NCI-H146 (cell line): ENCODE results near the gene UQCRHL.
A peak's percentile ranks its signal among the peaks of the same experiment; 100 is the strongest.

Experiments used
- DNase-seq: peaks from one replicate; lab custom pipeline; 2025; lab: John Stamatoyannopoulos, UW

Gene UQCRHL

DNA sequence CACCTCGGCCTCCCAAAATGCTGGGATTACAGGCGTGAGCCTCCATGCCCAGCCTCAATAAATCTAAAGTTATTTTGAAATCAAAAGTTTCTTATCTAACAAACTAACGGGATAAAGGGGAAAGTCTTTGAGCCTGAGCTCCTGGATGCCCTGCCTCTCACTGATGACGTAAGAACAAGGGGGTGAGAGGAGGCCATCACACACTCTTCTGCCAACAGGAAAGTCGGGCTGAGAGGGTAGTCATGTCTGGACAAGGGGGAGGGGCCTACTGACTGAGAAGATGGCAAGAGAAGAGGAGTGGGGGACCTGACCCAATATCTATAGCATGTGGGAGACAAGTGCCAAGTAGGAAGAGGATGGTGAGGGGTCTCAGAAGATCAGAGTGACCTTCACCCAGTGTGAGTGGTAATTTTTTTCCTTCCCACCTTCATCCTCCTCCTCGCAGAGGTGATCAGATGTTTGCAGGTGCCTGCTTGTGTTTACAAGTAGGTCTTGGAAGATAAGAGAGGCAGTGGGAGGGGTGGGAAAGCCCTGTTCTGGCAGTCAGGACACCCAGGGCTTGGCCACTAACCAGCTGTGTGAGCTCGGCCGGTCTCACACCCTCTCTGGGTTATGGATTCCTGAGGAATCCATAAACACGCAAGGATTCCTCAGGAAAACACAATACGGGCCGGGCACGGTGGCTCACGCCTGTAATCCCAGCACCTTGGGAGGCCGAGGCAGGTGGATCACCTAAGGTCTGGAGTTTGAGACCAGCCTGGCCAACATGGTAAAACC is 9.6 kb downstream of the UQCRHL start:
- DNase-seq: no peak

DNA sequence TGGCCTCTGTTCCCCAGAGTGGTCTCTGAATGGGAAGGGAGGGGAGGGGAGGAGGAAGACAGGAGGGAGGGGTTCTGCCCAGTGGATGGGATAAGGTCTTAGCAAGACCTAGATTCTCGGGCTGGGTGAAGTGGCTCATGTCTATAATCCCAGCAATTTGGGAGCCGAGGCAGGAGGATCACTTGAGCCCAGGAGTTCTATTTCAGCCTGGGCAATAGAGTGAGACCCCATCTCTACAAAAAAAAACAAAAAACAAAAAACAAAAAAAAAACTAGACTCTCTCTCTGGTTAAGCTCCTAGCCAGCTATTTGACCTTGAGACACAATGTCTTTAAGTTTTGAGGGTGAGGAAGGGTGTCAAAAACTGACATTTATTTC is 11.4 kb downstream of the UQCRHL start:
- no peak for DNase-seq

DNA sequence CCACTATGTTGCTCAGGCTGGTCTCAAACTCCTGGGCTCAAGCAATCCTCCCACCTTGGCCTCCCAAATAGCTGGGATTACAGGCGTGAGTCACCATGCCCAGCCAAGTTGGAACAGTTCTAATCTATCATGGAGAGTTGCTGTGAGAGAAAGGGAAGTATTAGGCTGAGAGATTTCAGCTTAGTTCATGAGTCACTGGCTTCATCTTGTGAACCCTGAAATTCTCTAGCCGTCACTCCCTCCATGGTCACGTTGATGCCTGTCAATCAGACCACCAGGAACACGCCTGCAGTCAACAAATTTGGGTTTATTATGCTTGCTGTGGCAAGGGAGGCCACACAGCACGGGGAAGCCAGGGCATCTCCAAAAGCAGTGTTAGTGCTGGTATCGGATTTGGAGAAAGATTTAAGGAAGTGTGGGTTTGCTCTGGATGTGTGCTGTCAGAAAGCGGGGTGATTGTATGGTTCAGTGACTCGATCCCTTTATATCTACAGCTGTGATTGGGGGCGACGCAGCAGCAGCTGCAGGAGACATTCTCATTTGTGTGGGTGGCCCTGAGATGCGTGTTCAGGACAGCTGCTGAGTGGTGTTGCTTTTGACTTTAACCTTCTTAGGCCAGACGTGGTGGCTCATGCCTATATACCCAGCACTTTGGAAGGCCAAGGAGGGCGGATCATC is 18.7 kb downstream of the UQCRHL start:
- no peak for DNase-seq

GRCh38 chr1:15786581-15786980 is 20.9 kb downstream of the UQCRHL start:
- no peak for DNase-seq

DNA sequence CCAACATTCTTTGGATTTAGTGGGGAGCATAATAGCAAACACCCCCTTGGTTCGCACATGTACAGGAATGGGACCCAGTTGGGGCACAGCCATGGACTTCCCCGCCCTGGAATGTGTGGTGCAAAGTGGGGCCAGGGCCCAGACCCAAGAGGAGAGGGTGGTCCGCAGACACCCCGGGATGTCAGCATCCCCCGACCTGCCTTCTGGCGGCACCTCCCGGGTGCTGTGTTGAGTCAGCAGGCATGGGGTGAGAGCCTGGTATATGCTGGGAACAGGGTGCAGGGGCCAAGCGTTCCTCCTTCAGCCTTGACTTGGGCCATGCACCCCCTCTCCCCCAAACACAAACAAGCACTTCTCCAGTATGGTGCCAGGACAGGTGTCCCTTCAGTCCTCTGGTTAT is 21.8 kb downstream of the UQCRHL start:
- DNase-seq: no peak

- DNase-seq: no peak
These were observed 29.3 kb downstream of the UQCRHL start for GRCh38 chr1:15777909-15778707.

DNA sequence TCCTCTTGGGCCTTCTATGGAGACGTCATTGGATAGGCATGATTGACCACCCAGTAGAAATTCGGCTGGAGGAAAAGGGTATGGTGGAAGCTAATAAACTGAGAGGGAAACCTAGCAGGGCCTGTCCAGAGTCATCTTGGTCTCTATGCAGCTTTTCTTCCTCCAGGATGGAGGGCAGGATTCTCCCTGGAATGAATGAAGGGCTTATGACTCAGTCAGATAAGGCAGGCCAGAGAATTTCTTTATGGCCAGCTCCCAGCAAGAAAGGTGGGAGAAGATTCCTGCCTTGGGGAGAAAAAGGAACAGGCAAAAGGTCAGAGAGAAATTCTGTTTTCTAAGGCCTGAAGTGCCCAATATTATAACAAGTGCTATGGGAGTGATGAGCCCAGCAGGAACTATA is 31.7 kb downstream of the UQCRHL start:
- no peak for DNase-seq

- no peak for DNase-seq
These were observed 35.5 kb downstream of the UQCRHL start for GRCh38 chr1:15771836-15772515.

DNA sequence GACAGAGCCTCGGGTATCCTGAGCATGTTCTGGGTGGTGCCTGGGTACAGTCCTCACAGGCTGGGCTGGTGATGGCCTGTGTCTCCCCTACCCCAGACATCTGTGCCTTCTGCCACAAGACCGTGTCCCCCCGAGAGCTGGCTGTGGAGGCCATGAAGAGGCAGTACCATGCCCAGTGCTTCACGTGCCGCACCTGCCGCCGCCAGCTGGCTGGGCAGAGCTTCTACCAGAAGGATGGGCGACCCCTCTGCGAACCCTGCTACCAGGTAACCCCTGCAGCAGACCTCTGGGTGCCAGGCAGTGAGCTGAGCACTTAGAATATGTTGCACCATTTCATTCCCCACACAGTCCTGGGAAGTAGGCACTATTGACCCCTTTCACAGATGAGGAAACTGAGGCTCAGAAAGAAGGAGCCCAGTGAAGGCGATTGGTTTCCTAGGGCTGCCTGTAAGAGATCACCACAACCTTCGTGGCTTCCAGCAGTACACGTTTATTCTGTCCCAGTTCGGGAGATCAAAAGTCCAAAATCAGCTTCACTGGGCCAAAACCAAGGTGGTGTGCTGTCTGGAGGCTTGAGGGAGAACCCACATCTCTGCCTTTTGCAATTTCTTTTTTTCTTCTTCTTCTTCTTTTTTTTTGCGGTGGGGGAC is 37.0 kb downstream of the UQCRHL start:
- no peak for DNase-seq

DNA sequence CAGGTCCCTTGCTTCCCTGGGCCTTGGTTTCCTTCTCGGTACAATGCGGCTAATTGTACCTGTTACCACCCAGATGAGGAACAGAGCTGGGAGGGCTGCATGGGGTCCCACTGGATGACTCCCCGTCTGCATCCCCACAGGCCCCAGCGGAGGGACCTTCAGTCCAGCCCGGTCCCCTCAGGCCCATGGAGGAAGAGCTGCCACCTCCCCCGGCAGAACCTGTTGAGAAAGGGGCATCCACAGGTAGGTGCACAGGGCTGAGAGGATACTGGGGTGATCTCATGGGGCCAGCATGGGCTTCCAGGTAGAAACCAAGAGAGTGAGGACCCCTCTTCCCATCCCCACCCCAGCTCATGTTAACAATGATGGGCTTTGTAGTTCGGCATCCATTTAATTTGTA is 39.1 kb downstream of the UQCRHL start:
- DNase-seq: no peak

DNA sequence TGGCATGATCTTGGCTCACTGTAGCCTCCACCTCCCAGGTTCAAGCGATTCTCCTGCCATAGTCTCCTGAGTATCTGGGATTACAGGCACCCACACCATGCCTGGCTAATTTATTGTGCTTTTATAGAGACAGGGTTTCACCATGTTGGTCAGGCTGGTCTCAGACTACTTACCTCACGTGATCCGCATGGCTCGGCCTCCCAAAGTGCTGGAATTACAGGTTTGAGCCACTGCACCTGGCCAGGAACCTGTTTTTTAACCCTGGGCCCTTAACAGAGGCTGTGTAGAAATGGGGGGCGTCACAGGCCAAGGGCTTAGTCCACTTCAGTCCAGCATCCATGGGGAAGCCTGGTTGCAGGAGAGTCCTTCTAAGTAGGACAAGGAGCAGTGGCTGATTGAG is 39.5 kb downstream of the UQCRHL start:
- no peak for DNase-seq

GRCh38 chr1:15765495-15766194 is 41.8 kb downstream of the UQCRHL start:
- DNase-seq: no peak

DNA sequence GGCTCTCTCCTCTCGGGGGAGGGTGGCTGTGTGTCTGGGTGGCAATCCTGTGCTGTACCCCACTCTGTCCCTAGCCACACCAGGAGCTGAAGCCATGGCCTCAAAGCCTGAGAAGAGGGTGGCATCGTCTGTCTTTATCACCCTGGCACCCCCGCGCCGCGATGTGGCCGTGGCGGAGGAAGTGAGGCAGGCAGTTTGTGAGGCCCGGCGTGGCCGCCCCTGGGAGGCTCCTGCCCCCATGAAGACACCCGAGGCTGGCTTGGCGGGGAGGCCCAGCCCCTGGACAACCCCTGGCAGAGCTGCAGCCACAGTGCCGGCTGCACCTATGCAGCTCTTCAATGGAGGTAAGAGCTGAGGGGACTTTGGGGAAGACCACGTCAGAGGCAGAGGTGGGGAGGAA is 42.6 kb downstream of the UQCRHL start:
- no peak for DNase-seq

DNA sequence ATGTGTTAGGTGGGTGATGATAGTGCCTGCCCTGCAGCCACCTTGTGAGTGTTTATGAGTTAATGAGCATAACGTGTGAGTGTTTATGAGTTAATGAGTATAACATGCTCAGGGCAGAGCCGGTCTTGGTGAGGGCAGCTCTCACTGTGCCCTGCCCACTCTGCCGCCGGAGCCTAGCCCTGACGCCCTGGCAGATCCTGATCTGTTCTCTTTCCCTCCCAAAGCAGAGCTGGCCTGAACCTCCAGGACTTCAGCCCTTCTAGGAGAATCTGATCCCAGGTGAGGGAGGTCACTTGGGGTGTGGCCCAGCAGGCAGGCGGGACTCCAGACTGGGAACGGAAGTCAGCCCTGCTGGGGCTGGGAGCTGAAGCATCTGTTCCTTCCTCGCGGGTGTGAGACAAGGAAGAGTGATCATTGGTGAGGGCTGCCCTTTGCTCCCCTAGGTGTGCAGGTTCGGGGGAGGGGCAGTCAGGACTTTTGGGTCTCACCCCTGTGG is 43.1 kb downstream of the UQCRHL start:
- DNase-seq: no peak

GRCh38 chr1:15762546-15762945 is 44.9 kb downstream of the UQCRHL start:
- peak; percentile 10 for DNase-seq

DNA sequence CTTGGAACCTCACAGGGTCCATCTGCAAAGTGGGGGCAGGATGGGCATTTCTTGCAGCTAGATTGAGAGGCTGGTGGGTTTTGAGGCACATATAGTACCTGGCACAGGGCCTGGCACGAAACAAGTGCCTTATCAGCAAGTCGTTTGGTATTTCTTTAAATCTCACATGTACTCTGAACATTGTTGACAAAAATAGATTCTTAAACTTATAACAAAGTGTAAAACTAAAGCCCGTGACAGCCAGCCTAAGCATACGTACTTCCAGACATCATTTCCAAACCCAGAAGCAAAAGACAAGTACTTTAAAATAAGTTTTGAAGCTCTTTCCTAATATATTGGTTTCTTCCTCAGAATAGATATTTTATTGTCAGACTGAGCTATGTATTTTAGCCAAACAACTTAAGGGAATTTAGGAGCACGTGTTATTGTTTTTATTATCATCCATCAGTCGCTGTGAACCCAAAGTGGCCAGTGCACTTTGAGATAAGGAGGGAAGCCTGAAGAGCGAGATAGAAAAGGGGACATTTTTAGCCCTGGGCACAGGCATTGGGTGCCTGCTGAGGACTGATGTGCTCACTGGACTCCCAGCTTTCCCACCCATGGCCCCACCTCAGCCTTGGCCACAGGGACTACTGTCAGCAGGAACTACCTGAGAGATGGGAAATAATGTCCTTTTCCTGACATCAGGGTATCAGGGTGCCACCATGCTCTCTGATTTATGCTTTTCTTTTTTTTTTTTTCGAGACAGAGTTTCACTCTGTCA is 45.9 kb downstream of the UQCRHL start:
- no peak for DNase-seq

DNA sequence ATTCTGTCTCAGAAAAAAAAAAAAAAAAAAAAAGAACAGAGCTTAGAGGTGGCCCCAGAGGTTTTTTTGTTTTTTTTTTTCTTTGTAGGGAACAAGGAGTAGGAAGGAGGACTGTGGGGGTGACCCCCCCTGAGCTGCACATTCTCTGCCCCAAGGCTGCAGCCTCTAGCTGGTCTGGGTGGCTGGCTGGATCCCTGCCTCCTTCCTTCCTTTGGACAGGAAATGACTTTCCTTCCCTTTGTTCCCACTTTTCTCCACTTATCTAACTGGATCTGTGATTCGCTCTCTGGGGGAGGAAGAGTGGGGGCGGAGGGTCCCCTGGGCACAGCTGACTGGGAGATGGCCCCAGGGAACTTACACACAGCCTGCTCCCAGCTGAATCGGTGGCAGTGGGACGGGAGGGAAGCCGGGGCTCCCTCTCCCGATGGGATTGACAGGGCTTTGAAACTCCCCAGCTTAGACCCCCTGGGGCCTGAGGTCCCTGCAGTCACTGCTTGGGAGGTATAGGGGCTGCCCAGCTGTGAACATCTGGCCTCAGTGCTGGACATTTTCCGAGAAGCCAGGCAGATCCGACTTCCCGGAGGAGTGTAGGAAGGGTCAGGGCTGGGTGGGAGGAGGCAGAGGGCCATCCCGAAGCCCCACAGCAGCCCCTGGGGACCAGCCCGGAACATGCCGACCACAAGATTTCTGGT is 46.8 kb downstream of the UQCRHL start:
- no peak for DNase-seq

- peak; percentile 15 for DNase-seq
These were observed 48.3 kb downstream of the UQCRHL start for GRCh38 chr1:15758953-15759661.

- DNase-seq: peak; percentile 63
These were observed 49.0 kb downstream of the UQCRHL start, which contains the start of gene FBLIM1 for GRCh38 chr1:15758343-15758931. Gene FBLIM1, plus strand, starts transcription at chr1:15758795. Its CDS starts 6,189 bp downstream, at chr1:15764984.
